Kidney (tissue), 14 donors: ENCODE results near the gene SORCS2. TPM values are rescaled to one million over a fixed set of nuclear protein-coding genes. Genes with fewer than 3 reads are reported as not detected.
A peak's percentile ranks its signal among the peaks of the same experiment; 100 is the strongest.

Experiments
- DNase-seq, 5 donors: peaks; one replicate each; pipeline ENCODE4 v3.0.0-alpha.2; 2013 to 2020
- FAIRE-seq: peaks from 2 replicates; lab custom pipeline; 2012; peaks lifted over from hg19 to GRCh38; lab: Jason Lieb, UNC
- H3K27ac ChIP-seq, 2 donors: one replicate each; pipeline ENCODE4 v1.7.0; 2013; ENCODE audit warnings: low read depth in 2 of 2, low read length in 2 of 2, inconsistent platforms in 1 of 2
- H3K27me3 ChIP-seq: one replicate; pipeline ENCODE4 v1.7.1; 2013; ENCODE audit warnings: low read length, inconsistent platforms; ENCODE audit not compliant: control insufficient read depth, insufficient read depth
- H3K36me3 ChIP-seq, 3 donors: one replicate each; pipeline versions ENCODE4 v1.7.0 to v1.7.1; 2013; ENCODE audit warnings: low read length in 3 of 3, control low read depth in 1 of 3, inconsistent platforms in 1 of 3; ENCODE audit not compliant: insufficient read depth in 3 of 3, control insufficient read depth in 2 of 3
- H3K4me1 ChIP-seq, 3 donors: one replicate each; pipeline versions ENCODE4 v1.7.0 to v1.7.1; 2013; ENCODE audit warnings: low read length in 3 of 3, inconsistent platforms in 1 of 3, low read depth in 1 of 3; ENCODE audit not compliant: control insufficient read depth in 2 of 3, insufficient read depth in 2 of 3
- H3K4me3 ChIP-seq, 3 donors: one replicate each; pipeline versions ENCODE4 v1.7.0 to v1.8.1; 2013; ENCODE audit warnings: low read length in 3 of 3, control low read depth in 1 of 3, inconsistent platforms in 1 of 3
- H3K9ac ChIP-seq, 3 donors: one replicate each; pipeline versions ENCODE4 v1.7.0 to v1.7.1; 2013; ENCODE audit warnings: low read length in 3 of 3, control low read depth in 1 of 3, inconsistent platforms in 1 of 3
- H3K9me3 ChIP-seq, 3 donors: one replicate each; pipeline versions ENCODE4 v1.7.0 to v1.7.1; 2013; ENCODE audit warnings: low read length in 3 of 3, control low read depth in 1 of 3, inconsistent platforms in 1 of 3; ENCODE audit not compliant: control insufficient read depth in 2 of 3, insufficient read depth in 1 of 3
- CTCF ChIP-seq: IDR thresholded peaks from 3 replicates; pipeline ENCODE4 v1.5.1; 2012; ENCODE audit warnings: mild to moderate bottlenecking, moderate library complexity, borderline replicate concordance; ENCODE audit not compliant: insufficient read depth; ENCODE audit errors: extremely low read depth
- intact Hi-C: fragments of 100-400 bp; cut with DNase I; formaldehyde crosslinking; loops from one replicate; pipeline ENCODE4 v1.11.1; 2022
- polyA plus RNA-seq: library from polyadenylated mRNA; stranded (reverse); fragments of 350-450 nt; fragmentation: Illumina TruSeq; extraction: RNeasy Lipid Tissue Mini Kit (QIAGEN cat#74804); gene quantifications from one replicate; pipeline ENCODE4 v1.2.3, GENCODE V29; 2014; ENCODE audit warnings: low read depth, low replicate concordance; ENCODE audit not compliant: insufficient read depth
- total RNA-seq: library from RNA; stranded (reverse); fragmentation: NEBNext Ultra II Directional; extraction: Animal tissue kit (Norgen Biotek cat#: 25700); gene quantifications from one replicate; pipeline ENCODE4 v1.2.1, GENCODE V29; 2021
- donor health status: control.
- donor health status: control.
- donor health status: control.
- donor health status: control.
- donor health status: control.
- donor health status: DM: yes; HTN: yes; CAD: no.
- donor health status: Normal renal cell carcinoma (clear cell type).

The SORCS2 gene
- total and polyA plus RNA-seq, 2 donors from 2014 or later: 6.1 to 9.1 TPM

DNA sequence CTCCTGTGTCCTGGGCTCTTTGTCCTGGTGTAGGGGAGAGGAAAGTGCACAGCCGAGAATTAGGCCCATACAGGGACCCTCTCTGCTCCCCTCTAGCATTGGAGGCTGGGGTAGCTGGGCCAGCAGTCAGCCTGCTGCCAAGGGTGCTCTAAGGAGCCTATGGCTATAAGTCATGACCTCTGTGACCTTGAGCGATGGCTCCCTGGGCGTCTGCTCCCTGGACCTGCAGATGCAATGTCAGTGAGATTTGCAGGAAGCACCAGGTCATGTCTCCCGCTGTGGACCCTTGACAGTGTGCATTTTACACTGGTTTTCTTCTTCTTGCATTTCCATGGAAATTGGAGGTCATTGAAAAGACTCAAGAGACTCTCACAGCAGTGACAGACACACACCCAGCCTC is 476.5 kb downstream of the SORCS2 start:
- DNase-seq: peak in 1 of 5 donors; percentile 21
- no peaks in the 10 kb centered on the region for H3K4me1 ChIP-seq
- H3K9me3 ChIP-seq: peaks cover 0 to 2% (median 0%) of the 10 kb centered on the region in 3 donors
- no peak overlapping the region for H3K9ac ChIP-seq
- no peak for FAIRE-seq
- no peak overlapping the region for H3K4me3 ChIP-seq
- H3K36me3 ChIP-seq: no peaks in the 10 kb centered on the region
- TF ChIP-seq CTCF: no peak
- no peaks in the 10 kb centered on the region for H3K27me3 ChIP-seq
- intact Hi-C loops: no loop called here
- H3K27ac ChIP-seq: no peak overlapping the region

DNA sequence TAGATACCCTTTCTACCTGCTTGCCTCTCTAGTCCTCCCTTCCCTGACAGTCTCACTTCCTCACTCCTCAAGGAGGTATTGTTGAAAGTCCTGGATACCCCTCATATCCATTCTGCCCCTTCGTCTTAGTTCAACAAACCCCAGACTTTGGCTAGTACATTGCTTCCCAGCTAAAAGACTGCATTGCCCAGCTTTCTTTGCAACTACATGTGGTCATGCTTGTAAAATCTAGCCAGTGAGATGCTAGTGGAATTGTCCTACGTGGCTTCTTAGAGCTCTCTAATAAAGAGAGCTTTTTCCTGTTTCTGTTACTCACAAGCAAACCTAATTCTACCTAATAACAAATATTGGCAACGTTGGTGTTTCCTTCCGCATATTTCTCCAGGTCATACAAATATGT is 480.3 kb downstream of the SORCS2 start:
- H3K27ac ChIP-seq: no peak overlapping the region
- H3K4me1 ChIP-seq: no peaks in the 10 kb centered on the region
- TF ChIP-seq CTCF: no peak
- peaks cover 0 to 2% (median 0%) of the 10 kb centered on the region in 3 donors for H3K9me3 ChIP-seq
- FAIRE-seq (no peak), DNase-seq (no peak)
- H3K27me3 ChIP-seq: no peaks in the 10 kb centered on the region
- no peaks in the 10 kb centered on the region for H3K36me3 ChIP-seq
- H3K9ac ChIP-seq: no peak overlapping the region
- intact Hi-C loops: no loop called here
- H3K4me3 ChIP-seq: no peak overlapping the region

GRCh38 chr4:7673121-7673520 is 480.8 kb downstream of the SORCS2 start:
- intact Hi-C loops: no loop called here
- no peaks in the 10 kb centered on the region for H3K4me1 ChIP-seq
- no peaks in the 10 kb centered on the region for H3K36me3 ChIP-seq
- no peaks in the 10 kb centered on the region for H3K27me3 ChIP-seq
- no peak for FAIRE-seq
- no peak for DNase-seq
- H3K9ac ChIP-seq: no peak overlapping the region
- peaks cover 0 to 2% (median 0%) of the 10 kb centered on the region in 3 donors for H3K9me3 ChIP-seq
- no peak for TF ChIP-seq CTCF
- no peak overlapping the region for H3K4me3 ChIP-seq
- H3K27ac ChIP-seq: no peak overlapping the region

DNA sequence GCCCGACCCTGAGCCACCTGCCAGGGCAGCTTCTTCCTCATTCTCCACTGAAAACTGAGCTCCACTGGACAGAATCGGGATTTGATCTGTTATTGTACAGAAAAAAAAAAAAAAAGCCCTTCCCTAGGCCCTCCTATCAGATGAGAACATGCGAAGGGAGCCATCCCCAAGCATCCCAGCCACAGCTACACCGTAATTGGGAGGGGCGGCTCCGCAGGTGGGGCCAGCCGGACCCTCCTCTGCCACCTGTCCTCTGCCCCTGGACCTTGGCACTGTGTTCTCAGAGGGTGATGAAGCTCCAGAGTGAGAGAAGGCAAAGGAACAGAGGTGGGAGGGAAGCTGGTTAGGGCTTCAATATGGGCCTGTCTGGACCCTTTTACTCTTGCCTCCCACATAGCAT is 482.4 kb downstream of the SORCS2 start:
- Histone ChIP-seq H3K4me3 (no peak overlapping the region), H3K36me3 (no peaks in the 10 kb centered on the region), H3K9me3 (peaks cover 0 to 2% (median 0%) of the 10 kb centered on the region in 3 donors), H3K27me3 (no peaks in the 10 kb centered on the region), H3K9ac (no peak overlapping the region), H3K4me1 (no peaks in the 10 kb centered on the region), H3K27ac (no peak overlapping the region)
- TF ChIP-seq CTCF: no peak
- intact Hi-C loops: no loop called here
- FAIRE-seq (no peak), DNase-seq (no peak)
